ENCODE results near the gene RSPH3. TPM values are rescaled to one million over a fixed set of nuclear protein-coding genes. Genes with fewer than 3 reads are reported as not detected.

Gene RSPH3
- total and polyA plus RNA-seq, 4 donors: 1.7 to 4.6 (median 3.3) TPM

GRCh38 chr6:159043947-159044346 lies 43.9 kb upstream of the RSPH3 start:
- Histone ChIP-seq H3K4me1 (ENCODE audit: control insufficient read depth in 4 of 4, insufficient read depth in 4 of 4, low read length in 3 of 4) (peaks cover 0 to 8% (median 5%) of the 10 kb centered on the region in 4 donors), H3K9ac (ENCODE audit: low read depth in 1 of 2, low read length in 2 of 2) (peak overlapping the region in 1 of 2 donors; percentile 67), H3K9me3 (ENCODE audit: control insufficient read depth in 4 of 4, low read length in 3 of 4) (no peaks in the 10 kb centered on the region), H3K27me3 (ENCODE audit: control insufficient read depth in 4 of 4, insufficient read depth in 4 of 4, low read length in 3 of 4) (no peaks in the 10 kb centered on the region), H3K27ac (ENCODE audit: low read depth in 1 of 2, low read length in 2 of 2) (peak overlapping the region; percentile 59 to 63), H3K4me3 (ENCODE audit: low read depth in 1 of 3, low read length in 3 of 3) (no peak overlapping the region), H3K36me3 (ENCODE audit: control insufficient read depth in 4 of 4, insufficient read depth in 3 of 4, low read depth in 1 of 4, low read length in 3 of 4) (no peaks in the 10 kb centered on the region)
- 64% methylated on average over 7 of the region's 7 CpGs for WGBS
- TF ChIP-seq RXRA (IDR thresholded peaks at IDR 0.05): no peak
- DNase-seq (ENCODE audit: low spot score): no peak

- Histone ChIP-seq H3K27ac (ENCODE audit: low read depth in 1 of 2, low read length in 2 of 2) (peak overlapping the region in 1 of 2 donors; percentile 4), H3K4me1 (ENCODE audit: control insufficient read depth in 4 of 4, insufficient read depth in 4 of 4, low read length in 3 of 4) (peaks cover 0 to 8% (median 5%) of the 10 kb centered on the region in 4 donors), H3K36me3 (ENCODE audit: control insufficient read depth in 4 of 4, insufficient read depth in 3 of 4, low read depth in 1 of 4, low read length in 3 of 4) (no peaks in the 10 kb centered on the region), H3K9me3 (ENCODE audit: control insufficient read depth in 4 of 4, low read length in 3 of 4) (no peaks in the 10 kb centered on the region), H3K9ac (ENCODE audit: low read depth in 1 of 2, low read length in 2 of 2) (peak overlapping the region in 1 of 2 donors; percentile 72), H3K4me3 (ENCODE audit: low read depth in 1 of 3, low read length in 3 of 3) (peak overlapping the region in 2 of 3 donors; percentile 6 to 18), H3K27me3 (ENCODE audit: control insufficient read depth in 4 of 4, insufficient read depth in 4 of 4, low read length in 3 of 4) (no peaks in the 10 kb centered on the region)
- WGBS: 58% methylated on average over 6 of the region's 6 CpGs
- TF ChIP-seq YY1 (IDR thresholded peaks at IDR 0.05) (no peak), ZBTB33 (IDR thresholded peaks at IDR 0.05) (no peak), FOXA1 (IDR thresholded peaks at IDR 0.05) (no peak), HNF4G (IDR thresholded peaks at IDR 0.05) (no peak), GABPA (IDR thresholded peaks at IDR 0.05 in 1 of 2, conservative IDR thresholded peaks at IDR 0.05 in 1 of 2) (no peak), MAX (IDR thresholded peaks at IDR 0.05) (no peak), REST (IDR thresholded peaks at IDR 0.05) (no peak), FOXA2 (IDR thresholded peaks at IDR 0.05) (no peak), RAD21 (IDR thresholded peaks at IDR 0.05) (no peak), SP1 (IDR thresholded peaks at IDR 0.05) (no peak), TAF1 (conservative IDR thresholded peaks at IDR 0.05) (no peak), NR2F2 (IDR thresholded peaks at IDR 0.05) (no peak), RXRA (IDR thresholded peaks at IDR 0.05) (no peak), EGR1 (IDR thresholded peaks at IDR 0.05; ENCODE audit: low read depth in 2 of 2) (no peak), JUND (IDR thresholded peaks at IDR 0.05) (no peak), ATF3 (IDR thresholded peaks at IDR 0.05) (no peak), HNF4A (conservative IDR thresholded peaks at IDR 0.05) (no peak), CTCF (IDR thresholded peaks at IDR 0.05; ENCODE audit: low read depth, low read length, missing input control) (no peak)
- DNase-seq (ENCODE audit: low spot score): no peak
These were observed 43.2 kb upstream of the RSPH3 start for GRCh38 chr6:159043251-159043650.

Measured in liver (tissue), 9 donors.